Fibroblast of villous mesenchyme (primary cell): ENCODE results near the gene MYOF. TPM values are rescaled to one million over a fixed set of nuclear protein-coding genes. Genes with fewer than 3 reads are reported as not detected.

Source experiments
- DNase-seq: peaks from one replicate; pipeline ENCODE4 v3.0.0-alpha.2; 2010; ENCODE audit warnings: low read depth
- H3K4me3 ChIP-seq: 2 replicates; pipeline ENCODE4 v1.5.1; 2011; ENCODE audit warnings: low read depth, mild to moderate bottlenecking, low read length
- CTCF ChIP-seq: IDR thresholded peaks from 2 replicates; pipeline ENCODE4 v1.5.1; 2012; ENCODE audit warnings: low read depth, mild to moderate bottlenecking, low read length; ENCODE audit not compliant: insufficient read depth
- small RNA-seq: library from RNA; depleted of rRNA; stranded (forward); fragments of <200 nt; gene quantifications from one replicate; pipeline ENCODE3, GENCODE V24; 2012
- total RNA-seq: library from RNA; depleted of rRNA; stranded (reverse); fragments of >200 nt; gene quantifications from 2 replicates; pipeline ENCODE4 v1.2.3, GENCODE V29; 2012

Gene MYOF
- total RNA-seq, 1 donor, result 323 TPM

- H3K4me3 ChIP-seq, result no peak overlapping the region
- TF ChIP-seq CTCF, result no peak
- DNase-seq, result no peak
Observed at GRCh38 chr10:93261961-93262610, 220.0 kb downstream of the MYOF start.

- DNase-seq, result no peak
- no peak overlapping the region for H3K4me3 ChIP-seq
- no peak for TF ChIP-seq CTCF
Observed at GRCh38 chr10:93261089-93261488, 221.0 kb downstream of the MYOF start.

- TF ChIP-seq CTCF, result no peak
- DNase-seq, result no peak
- no peak overlapping the region for H3K4me3 ChIP-seq
Observed at GRCh38 chr10:93259126-93259525, 223.0 kb downstream of the MYOF start.

Small RNAs within 50 kb of the gene (small RNA-seq; reads per million reads assigned to genes)
- not detected for gene RNA5SP323

Other genes with a start within 250 kb of the MYOF start
- gene CEP55, start 14.3 kb upstream of the MYOF start, total RNA-seq, result 20.0 and 35.0 TPM in 2 replicates
- gene FFAR4, start 84.3 kb upstream of the MYOF start, total RNA-seq, result not detected in 2 replicates
- gene RBP4, start 118.9 kb upstream of the MYOF start, total RNA-seq, result not detected in 2 replicates
- gene PDE6C, start 130.2 kb upstream of the MYOF start, total RNA-seq, result not detected in 2 replicates
- 6.0 and 11.3 TPM in 2 replicates for gene FRA10AC1, start 220.3 kb upstream of the MYOF start, total RNA-seq